OCI-M2 (cell line): ENCODE measurements around the gene MS4A13.
"Not testable (repeated sequence)": the region's sequence is repeated elsewhere in the genome, so short reads cannot be mapped to it uniquely, and the experiment has no call there.

Source experiments
- DNase-seq: peaks from one replicate; lab custom pipeline; 2025; ENCODE audit not compliant: unreplicated experiment; lab: John Stamatoyannopoulos, UW

Gene MS4A13, protein sequence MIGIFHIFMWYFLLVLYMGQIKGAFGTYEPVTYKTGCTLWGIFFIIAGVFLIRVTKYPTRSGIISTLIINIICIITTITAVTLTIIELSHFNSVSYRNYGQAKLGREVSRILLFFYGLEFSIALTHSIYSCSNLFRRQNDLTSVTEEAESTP

DNA sequence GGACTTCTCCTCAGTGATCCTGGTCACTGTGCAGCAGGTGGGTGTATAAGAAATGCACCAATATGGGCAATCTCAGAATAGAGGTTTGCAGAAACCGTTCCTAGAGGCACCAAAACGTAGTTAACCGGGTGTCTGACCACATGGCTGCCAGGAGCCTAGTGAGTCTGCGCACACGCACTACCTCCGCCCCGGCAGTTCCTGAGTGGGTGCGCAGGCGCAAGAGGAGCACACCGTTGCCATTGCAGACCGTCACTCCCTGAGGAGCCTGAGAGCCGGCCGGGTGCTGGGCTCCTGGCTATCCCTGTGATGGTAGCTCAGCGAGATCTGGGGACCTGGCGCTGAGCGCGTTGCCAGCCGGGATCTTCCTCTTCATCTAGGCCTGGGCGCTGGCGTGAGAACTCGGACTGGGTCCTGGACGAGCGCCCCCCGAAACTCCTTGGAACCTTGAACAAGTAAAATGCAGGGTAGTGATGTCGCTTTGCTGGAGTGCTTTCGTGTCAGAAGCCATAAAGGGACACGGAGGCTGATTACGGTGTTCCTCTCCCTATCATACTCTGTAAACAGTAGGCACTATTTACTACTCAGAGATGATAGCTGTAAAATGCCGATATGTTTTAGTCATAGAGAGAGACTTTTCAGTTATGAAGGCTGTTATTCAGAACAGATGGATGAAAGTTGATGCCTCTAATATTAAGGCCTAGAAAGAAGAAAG is at the start of gene MS4A13:
TSS of gene MS4A13 (plus strand) at position 249 of the 712 bp plus-strand sequence. CDS start 2,692 bp downstream, outside the sequence.
- no peak for DNase-seq

DNA sequence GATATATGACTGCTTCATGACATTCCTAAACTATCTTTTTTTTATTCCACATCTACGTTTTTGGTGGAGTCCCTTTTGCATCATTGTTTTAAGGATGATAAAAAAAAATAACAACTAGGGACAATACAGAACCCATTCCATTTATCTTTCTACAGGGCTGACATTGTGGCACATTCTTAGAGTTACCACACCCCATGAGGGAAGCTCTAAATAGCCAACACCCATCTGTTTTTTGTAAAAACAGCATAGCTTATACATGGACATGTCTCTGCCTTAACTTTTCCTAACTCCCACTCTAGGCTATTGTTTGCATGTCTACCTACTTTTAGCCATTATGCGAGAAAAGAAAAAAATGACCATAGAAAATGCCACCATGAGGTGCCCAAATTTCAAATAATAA is 46.4 kb upstream of the MS4A13 start:
- DNase-seq, result no peak

DNA sequence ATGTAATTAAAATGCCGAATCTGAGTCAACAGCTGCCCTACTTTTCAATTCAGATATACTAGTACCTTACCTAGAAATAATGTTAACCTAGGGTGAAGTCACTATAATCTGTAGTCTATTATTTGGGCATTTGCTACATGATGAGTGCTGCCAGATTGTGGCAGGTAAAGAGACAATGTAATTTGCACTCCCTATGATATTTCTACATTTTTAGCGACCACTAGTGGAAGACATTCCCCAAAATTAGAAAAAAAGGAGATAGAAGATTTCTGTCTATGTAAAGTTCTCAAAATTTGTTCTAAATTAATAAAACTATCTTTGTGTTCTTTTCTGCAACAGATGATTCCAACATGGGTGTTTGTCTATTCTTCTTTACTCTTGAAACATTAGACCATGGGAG is 45.5 kb upstream of the MS4A13 start:
- no peak for DNase-seq

DNA sequence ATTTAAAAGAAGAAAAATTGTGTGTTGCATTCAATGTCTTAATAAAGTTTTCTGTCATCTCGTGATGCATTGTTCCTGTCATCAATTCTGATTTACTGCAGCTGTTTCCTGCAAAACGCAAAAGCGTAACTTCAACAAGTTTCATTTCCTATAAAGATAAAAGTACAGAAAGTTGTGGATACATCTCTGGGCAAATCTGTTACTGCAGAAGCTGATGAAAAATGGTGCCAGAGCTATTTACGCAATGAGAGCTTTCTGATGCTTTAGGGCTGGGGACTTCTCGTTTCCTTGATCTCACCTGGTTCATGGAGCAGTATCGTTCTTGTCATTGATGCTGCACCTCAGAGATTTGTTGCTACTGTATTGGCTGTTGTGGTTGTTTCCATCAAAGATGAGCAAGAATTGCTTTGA is 38.2 kb upstream of the MS4A13 start:
- no peak for DNase-seq

DNA sequence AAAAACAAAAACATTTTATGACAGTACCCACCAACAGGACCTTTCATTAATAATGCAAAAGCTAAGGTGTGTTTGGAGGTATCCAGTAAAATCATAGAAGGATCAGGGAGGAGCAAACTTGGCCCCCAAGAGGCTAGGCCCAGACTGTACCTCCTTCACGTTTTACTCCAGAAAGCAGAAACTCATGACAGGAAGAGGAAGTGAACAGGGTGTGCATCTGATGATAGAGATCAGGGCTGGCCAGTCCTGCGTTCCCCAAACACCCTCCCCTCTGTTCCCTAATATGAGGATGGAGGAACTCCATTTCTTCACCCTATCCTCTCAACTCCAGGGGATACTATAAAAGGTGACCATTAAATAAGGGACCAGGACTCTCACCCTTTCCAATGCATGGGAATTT is 32.8 kb upstream of the MS4A13 start:
- DNase-seq, result no peak

DNA sequence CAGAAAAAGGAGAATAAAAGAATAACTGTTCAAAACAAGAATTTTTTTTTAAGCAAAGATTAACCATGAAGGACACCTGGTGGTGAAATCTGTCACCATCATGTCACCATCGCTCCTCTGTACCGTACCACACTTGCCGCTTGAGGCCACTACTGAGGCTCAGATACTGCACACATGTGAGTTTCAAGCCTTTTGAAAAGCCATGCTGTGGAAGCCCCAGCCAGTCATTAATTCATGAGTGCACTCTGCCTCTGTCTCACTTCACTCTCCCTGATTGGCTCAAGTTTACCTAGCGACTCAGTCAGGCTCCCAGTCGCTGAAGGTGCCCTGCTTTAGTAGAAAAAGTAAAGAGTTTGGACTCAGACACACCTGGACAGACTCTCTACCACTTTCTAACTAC is 29.2 kb upstream of the MS4A13 start:
- DNase-seq, result no peak

DNA sequence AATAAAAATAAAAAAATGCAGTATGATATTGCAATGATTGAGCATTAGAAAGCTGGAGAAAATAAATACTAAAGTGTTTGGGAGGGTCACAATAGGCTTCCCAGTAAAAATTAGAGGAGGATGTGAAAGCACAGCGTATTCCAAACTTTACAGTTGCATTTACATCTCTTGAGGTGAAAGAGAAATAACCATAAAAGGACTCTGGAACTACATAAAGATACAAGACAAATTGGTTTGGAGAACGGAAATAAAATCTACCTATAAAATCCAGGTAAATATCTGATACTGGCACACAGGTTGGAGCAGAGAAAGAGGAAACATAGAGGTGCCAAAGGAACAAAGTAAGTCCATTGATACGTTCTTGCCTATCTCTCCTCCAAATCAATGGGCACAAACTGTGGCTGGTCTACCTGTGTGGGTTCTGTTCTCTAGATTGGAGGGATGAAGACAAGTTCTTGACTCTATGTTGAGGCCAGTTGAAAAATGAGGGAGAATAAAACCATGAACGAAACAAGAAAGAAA is 22.6 kb upstream of the MS4A13 start, which contains the start of gene MS4A12:
TSS of gene MS4A12 (plus strand) at position 291 of the 522 bp plus-strand sequence. CDS start 4,541 bp downstream, outside the sequence.
- DNase-seq, result no peak

DNA sequence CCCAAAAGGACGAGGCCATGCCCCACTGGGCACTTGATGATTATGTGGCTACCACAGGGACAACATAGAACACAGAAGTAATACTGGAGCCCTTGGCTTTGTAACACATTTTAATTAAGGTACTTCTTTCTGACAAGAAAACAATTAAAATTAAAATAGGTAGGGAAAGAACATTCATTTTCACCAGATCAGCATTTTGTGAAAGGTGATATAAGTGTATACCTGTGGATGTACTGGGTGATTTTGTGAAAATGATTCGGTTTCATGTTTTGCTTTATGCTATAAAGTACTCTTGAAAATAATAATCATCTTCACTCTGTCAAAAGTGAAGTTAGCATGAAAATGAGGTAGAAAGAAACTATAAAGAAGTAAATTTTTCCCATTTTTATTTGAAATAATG is 21.7 kb upstream of the MS4A13 start:
- DNase-seq, result no peak

DNA sequence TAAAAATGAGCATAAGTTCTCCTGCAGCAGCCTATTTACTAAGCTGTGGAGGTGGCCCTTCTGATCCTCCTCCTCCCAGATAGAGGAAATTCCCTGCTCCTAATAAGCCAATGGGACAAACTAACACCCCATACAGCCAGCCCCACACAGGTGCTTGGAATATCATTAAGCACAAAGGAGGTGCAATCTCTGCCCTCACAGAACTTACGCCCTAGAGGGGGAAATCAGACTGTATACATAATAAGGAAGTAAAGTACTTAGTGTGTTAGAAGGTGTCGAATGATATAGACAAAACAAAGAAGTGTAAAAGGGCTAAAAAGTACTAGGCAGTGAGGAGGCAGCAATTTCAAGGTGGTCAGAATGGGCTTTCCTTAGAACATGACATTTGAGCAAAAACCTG is 16.8 kb upstream of the MS4A13 start:
- DNase-seq, result no peak

DNA sequence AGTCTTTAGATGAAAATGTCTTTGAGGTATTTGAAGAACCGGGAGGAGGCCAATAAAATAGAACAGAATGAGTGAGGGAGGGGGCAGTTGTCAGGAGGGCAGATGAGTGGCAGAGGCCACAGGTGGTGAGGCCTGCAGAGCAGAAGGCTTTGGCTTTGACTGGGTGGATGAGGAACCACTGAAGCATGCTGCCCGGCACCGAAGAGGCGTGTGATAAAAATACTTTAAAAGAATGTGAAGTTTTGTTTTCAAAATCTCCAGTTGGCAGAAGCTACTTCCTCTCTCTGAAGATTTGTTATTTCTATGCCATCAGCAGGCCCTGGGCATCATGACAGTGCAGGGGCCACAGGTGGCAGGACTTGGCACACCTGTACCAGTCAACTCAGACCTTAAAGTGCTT is 16.3 kb upstream of the MS4A13 start:
- no peak for DNase-seq

DNA sequence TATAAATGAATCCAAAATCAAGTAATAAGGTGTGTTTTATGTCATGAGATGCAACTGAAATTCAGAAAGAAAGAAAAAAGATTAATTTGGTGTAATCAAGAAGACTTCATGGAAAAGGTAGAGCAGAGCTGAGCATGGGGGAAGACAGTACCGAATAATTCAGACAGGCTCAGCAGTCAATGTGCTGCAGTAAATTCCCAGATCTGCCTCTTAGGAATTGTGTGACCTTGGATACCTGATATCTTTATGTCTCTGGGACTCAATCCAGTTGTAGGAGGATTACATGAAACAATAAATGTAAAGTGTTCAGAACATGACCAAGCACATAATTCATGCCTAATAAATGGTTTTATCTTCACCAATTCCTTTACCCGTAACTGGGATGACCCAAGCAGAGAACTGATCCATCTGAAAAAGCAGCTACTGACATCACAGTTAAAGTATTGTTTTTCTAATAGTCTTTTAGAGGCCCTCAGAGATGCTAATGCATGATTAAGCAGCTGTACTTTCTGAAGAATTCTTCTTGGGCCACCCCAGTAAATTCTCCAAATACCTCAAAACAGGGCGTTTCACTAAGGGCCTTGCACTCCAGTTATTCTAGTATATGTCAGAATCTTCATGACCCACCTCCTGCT is 14.8 kb upstream of the MS4A13 start:
- DNase-seq, result no peak

DNA sequence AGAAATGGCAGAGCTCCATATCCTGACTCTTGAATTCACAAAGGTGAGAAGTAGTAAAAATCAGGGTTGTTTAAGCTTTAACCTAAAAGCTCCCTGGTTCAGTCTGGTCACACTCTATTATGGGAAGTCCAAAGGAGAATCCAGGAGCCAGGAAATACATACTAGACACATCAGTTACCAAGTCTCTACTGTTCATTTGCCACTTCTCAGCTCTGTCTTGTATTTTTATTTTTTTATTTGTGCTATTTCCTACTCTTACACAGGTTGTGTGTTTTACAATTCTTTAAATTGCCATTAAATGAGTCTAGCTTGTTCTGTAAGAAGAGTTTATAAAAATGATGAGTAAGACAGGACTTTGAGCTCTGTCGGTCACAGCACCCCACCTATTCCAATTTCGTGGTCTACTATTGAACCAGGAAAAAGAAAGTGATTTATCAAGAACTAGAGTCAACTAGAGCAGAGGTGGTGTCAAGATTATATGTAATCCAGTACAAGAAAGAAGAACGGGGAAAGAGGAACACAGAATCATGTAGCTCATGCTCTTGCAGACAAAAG is 12.9 kb upstream of the MS4A13 start:
- DNase-seq, result no peak

DNA sequence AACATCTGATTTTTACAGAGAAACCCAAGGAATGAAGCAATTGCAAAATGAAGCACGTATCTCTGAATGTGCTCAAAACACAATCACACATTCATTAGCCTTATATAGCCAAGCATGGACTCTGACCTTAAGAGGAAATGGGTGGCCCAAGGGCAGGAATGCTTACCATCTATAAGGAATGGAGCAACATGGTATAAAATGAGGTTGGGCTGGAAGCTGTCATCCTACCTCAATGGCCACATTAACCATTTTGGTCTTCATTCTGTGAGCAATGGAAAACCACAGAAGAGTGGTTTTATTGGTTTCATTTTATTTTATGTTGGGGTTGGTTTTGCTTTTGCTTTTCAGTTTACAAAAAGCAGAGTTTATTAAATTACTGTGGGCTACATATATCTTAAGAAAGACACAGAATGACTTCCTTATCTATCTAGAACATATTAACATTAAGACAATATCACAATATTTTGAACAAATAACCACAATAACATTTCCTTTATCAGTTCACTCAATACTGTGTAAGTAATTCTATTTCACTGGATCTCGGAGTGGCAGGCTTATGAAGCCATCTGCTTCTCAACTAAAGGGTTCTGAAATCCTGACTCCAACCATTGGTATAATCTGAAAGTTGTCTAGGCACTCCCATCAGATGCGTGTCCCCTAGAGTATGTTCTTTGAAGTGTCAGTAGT is 10.8 kb upstream of the MS4A13 start:
- no peak for DNase-seq

DNA sequence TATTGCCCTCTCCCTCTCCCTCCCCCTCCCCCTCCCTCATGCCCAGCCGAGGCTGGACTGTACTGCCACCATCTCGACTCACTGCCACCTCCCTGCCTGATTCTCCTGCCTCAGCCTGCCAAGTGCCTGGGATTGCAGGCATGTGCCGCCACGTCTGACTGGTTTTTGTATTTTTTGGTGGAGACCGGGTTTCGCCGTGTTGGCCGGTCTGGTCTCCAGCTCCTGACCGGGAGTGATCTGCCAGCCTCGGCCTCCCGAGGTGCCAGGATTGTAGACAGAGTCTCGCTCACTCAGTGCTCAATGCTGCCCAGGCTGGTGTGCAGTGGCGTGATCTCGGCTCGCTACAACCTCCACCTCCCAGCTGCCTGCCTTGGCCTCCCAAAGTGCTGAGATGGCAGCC is 5.6 kb upstream of the MS4A13 start:
- DNase-seq, result not testable (repeated sequence)

DNA sequence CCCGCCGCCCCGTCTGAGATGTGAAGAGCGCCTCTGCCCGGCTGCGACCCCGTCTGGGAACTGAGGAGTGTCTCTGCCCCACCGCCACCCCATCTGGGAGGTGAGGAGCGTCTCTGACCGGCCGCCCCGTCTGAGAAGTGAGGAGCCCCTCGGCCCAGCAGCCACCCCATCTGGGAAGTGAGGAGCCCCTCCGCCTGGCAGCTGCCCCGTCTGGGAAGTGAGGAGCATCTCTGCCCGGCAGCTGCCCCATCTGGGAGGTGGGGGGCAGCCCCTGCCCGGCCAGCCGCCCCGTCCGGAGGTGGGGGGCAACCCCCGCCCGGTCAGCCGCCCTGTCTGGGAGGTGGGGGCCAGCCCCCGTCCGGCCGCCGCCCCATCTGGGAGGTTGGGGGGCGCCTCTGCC is 5.0 kb upstream of the MS4A13 start:
- not testable (repeated sequence) for DNase-seq

DNA sequence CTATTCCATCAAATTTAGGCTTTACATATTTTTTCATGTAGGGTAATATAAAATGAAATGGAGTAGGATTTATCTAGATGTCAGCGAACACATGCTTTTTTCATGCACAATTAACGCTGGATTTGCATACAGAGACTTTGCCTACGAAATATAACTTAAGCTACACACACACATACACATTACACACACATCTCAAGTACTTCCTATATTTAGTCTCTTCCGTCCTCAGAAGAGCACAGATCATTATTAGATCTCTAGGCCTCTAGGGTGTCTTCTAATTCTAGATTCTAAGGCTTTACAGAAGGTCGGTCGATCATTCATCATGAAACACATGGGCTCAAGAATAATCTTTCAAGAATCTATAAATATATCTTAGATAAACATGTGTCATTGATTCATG is 3.8 kb upstream of the MS4A13 start:
- DNase-seq, result no peak

DNA sequence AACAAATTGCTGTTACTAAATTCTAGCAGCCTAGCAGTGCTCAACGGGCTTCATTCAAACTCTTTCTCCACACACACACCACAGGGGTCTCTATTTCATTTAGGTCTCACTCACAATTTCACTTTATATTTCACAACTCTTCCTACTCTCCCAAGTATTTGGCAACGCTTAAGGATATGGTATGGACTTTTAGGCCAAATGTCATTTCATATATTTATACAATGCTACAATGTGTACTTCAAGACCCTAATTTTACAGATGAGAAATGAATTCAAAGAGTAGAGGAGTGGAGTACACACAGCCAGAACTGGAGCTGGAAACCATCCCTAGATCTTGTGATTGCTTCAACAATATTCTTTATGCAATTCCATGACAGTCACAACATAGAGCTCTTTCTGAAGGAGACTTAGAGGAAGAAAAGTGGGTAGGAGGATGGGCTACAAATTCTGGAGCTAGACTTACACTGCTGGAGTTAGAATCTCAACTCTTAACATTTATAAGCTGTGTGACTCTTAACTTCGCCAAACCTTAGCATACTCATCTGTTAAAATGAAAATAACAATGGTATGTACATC is 2.5 kb upstream of the MS4A13 start:
- DNase-seq, result no peak

DNA sequence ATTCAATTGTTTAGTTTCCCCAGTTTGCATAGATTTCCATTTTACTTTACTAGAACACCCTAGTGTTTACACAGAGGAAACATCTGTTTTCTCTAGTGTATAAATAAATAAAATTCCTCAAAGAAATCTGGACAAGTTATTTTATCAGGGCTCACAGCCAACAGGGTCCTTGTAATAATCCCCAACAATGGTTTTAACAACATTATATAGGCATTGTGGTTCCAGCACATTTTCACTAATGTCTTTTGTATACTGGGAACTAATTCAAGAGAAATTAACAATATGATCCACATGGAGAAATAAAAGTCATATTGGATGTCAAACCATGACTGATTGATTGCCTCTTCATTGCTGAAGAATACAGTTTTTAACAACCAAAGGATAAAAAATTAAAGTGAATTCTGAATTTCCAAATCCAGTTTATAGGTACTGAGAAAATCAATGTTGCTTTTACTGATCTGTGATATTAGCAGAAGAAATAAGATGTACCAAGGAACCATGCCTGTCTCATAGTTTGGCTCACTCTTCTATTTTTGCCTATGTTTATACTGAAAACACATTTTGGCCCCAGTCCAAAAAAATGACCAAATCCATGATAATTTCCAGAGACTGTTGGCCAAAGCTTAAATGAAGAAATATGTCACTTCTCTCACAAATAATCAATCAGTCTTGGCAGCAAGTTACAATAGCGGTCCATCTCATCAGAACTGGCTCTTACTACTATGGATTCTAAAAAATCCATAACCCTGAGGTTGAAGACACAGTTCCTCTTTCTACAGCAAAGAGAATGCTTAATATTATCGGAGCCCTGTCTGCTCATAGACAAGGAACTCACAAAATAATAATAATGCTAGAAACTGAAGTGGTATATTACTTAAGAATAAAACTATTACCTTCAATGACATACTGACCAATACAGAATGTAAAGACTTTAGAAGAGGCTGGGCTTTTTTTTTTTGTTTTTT is 1.4 kb upstream of the MS4A13 start:
- DNase-seq, result no peak

DNA sequence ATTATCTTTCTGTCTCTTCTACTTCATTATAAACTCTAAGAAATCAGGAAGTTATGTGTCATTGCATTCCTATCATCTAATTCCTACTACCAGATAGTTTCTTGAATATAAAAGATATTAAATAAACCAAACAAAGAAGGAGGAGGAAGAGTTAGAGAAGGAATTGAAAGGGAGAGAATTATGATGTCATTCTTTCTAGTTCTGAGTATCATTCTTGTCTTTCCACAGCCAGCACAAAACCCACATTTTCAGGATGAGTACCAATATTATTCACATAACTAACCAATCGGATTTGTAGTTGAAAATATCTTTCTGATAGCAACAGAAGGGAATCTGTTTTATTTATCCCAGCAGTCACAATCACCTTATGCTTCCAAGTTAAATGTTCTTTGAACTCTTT is 13.3 kb downstream of the MS4A13 start:
- no peak for DNase-seq

DNA sequence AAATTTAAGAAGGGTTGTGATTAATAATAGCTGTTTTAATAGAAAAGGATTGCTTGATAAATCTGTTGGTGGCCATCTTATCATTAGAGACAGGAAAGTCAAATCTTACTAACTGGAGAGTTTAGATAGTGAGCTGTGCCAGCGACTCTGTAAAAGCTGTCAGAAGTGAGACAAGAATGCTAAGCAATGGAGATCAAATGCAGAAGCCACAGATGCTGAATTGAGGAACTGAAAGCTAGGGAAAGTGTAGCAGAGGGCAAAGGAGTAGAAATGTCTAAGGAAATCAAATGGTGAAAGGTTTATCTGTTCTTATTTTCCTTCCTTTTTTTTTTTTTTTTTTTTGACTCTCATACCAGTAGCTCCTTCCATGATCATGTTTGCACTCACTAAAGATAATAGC is 13.7 kb downstream of the MS4A13 start:
- DNase-seq, result no peak
